ENCODE results near the gene ARHGAP22.

The ARHGAP22 gene

DNA sequence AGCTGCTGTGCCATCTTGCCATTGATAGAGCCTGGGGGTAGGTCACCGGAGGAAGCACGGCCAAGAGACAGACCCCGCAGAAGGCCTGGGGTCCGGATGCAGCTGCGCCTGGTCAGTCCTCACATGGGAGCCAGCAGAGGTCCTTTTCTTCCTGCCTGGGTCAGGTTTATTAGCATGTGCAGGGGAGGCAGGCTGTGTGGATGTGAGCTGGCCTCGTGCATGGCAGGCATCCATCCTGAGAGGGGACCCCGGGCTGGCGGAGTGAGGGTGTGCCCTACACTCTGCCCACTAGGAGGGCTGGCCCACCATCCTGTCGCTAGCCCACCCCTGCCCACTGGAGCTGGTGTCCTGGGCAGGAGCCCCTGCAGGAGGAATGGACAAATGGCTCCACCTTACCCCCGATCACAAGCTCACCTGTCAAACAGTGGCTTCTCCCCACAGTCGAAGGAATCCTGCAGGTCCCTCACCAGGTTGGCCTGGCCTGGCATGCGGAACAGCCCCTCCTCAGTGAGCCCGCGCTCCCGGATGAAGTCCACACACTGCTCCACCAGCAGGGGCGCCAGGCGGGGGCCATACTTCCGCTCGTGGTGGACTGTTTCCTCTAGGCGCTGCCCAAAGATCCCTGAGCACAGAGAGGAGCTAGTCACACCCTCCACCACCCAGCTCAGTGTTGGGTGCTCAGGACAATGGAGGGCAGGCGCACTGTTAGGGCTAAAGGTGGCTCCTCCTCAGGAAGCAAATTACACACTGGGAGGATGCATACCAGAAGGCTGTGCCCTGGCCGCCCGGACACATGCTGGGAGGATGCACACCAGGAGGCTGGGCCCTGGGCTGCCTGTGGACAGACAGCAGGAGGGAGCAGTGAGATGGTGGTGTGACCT is 145.4 kb downstream of the ARHGAP22 start:
- no peak for DNase-seq

DNA sequence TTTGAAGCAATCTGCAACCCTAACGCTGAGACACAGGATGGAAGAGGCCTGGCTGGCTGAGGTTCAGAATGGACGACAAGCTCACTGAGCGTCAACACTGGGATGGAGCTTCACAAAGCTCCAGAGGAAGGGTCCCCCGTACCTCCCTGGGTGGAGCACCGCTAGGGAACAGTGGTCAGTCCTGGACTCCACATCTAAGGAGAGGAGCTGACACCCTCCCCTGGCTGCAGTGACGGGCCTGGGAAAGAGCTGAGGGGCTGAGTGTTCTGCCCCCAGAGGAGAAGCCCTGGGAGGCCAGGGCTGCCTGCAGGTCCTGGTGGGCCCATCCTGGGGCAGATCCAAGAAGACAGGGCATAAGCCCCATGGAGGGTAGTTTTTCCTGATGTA is 146.2 kb downstream of the ARHGAP22 start:
- no peak for DNase-seq

DNA sequence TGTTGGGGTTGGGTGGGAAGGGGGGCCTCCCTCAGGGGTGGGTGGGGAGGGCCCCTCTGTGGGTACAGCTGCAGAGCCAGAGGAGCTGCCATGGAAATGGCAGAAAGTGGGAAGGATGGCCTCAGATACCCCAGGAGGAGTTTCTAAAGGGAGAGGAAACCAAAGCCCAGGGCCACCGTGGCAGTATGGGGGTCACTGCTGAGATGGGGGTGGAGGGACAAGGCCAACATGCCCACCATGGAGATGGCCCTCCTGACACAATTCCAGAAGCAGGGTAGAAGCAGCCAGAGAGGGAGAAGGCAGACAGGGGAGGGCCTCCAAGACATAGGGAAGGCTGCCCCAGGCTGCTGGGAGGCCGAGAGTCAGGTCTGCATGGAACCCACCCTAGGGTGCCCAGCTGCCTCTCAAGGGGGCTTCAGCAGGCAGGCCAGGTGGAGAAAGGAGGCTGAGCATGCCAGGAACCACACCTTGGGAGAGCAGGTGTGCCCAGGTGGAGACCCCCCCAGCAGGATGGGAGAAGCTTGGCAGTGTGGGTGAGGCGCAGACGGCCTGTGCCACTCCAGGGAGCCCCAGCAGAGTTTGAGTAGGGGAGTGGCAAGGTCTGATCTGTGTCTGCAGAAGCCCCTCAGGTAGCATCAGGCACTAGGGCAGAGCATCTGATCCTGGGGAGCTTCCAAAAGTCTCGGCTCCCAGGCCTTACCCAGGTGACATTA is 146.8 kb downstream of the ARHGAP22 start:
- DNase-seq: no peak

DNA sequence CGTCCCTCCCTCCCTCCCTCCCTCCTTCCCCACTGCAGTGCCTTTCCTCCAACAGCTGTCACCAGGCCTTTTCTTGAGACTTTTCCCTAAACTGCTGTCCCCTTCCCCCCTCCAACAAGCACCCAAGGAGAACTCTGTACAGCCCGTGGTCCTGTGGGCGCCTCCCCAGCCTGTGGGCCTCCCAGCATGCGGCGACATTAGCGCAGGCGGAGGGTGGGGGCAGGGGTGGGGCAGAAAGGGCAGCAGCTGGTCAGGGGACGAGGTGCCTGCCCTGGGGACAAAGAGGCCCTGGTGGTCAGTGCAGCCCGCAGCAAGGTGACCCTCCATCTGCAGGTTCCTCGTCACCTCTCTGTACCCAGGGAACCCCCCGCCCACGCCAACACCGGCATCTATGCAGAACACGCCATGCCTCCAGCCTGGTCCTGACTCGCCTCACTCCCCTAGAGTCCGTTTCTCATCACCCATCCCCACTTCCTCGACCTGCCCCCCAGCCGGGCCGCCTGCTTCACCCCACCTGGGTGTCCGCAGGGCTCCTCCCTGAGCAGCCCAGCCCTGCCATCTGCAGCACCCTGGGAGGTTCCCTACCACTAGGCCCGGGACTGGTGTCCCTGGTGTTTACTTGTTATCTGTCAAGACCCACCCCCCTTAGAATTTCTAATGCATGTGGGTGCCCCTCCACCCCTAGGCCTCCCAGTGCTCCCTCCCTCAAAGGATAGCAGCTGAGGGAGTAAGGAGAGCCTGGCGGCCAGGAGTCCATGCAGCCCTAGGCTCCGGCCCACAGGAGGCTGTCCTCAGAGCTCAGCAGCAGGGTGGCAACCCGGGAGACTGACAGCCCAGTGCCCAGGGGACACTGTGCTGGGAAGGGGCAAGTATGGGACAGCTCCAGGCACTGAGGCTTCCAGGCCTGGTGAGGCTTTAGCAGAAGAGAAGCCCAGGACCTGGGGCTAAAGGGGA is 147.8 kb downstream of the ARHGAP22 start:
- DNase-seq: no peak

DNA sequence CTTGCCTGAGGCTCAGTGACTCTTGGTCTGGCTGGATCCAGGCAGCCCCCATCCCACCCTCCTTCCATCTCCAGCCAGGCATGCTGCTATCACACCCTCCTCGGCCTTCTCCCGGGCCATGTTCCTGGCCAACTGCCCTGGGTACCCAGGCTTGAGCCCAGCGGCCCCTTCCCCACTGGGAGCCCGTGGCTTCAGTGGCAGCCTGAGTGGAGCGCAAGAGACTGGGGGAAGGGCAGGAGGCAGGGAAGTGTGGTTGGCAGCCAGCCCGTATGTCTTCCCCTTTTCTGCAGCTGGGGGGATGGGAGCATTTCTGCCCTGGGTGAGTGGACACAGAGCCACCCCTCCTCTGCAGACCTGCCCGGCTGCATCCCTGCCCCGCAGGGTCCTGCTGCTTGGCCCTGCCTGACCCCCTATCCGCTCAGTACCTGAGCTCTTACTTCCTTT is 148.5 kb downstream of the ARHGAP22 start:
- peak; percentile 97 for DNase-seq

DNA sequence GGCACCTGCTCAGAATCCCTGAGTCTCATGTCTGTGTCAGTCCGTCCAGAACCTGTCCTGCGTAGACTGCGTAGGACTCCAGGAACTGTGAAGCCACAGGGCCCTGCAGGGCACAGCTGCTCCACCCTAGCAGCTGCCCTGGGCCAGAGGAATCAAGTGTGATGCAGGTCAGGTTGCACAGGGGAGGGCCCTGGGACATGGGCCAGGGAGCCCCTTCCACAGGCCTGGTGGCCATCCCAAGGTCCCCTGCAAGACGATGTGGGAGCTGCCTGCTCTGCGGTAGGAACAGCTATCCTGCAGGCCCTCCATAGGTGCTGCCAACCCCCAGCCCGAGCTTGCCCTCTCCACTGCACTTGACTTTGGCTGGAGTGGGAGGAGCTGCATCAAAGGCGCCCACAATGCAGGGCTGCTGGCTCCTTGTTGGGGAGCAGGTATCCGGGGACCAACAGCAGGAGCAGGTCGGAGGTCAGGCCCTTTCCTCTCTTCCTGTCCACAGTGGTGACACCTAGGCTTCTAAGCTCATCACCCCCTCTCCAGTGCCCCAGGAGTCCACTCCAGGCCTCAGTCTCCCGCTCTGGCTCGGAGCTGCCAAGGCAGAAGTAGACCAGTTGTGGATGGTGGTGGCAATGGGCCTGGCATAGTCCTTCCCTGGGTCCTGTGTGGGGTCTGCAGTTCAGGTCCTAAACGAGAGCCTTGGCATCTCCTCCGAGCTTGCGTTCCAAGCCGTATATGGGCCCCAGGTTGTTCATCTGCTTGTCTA is 149.3 kb downstream of the ARHGAP22 start:
- DNase-seq: no peak

DNA sequence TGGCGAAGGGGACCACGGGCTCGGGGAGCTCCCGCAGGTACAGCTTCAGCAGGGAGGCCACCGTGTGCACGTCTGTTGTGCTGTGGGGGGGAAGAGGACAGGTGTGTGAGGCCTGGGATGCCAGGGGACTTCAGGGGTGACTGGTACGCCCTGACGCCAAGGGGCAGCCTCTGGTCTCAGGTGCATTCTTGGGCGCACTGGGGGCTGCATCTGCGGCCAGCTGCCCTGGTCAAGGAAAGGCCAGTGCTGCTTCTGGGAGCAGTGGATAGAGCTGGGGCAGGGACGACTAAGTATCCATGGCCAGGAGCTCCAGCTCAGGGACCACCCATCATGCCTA is 149.8 kb downstream of the ARHGAP22 start:
- DNase-seq: no peak

DNA sequence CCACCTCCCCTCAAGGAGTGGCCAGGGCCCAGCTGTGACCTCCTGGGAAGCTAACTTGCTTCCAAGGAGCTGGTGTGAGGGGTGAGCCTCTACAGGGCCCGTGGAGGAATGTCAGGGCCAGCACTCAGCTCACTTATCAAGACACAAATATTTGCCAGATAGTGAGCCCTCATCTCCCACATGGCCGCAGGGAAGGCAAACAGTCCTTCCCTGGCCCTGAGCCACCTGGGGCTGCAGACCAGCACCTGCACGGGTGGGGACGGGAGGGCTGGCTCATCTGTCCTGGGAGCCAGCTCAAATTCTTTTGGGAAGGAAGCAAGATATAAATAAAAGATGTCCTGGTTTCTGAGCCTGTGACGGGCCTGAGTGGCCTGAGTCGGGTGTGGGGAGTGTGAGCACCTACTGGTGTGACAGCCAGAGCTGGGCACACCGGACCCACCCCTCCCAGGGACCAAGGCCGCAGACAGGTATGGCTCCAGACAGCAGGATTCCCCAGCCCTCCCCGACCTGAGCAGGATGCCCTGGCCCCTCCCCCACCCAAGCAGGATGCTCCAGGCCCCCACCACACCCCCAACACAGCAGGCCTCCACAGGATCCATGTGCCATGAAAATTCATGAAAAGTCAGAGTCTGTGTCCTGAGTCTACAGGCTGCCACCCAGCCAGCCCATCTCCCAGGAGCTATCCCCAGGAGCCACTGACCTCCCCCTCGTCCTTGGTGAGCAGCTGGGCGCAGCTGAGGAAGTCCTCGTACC is 150.4 kb downstream of the ARHGAP22 start:
- DNase-seq: no peak

DNA sequence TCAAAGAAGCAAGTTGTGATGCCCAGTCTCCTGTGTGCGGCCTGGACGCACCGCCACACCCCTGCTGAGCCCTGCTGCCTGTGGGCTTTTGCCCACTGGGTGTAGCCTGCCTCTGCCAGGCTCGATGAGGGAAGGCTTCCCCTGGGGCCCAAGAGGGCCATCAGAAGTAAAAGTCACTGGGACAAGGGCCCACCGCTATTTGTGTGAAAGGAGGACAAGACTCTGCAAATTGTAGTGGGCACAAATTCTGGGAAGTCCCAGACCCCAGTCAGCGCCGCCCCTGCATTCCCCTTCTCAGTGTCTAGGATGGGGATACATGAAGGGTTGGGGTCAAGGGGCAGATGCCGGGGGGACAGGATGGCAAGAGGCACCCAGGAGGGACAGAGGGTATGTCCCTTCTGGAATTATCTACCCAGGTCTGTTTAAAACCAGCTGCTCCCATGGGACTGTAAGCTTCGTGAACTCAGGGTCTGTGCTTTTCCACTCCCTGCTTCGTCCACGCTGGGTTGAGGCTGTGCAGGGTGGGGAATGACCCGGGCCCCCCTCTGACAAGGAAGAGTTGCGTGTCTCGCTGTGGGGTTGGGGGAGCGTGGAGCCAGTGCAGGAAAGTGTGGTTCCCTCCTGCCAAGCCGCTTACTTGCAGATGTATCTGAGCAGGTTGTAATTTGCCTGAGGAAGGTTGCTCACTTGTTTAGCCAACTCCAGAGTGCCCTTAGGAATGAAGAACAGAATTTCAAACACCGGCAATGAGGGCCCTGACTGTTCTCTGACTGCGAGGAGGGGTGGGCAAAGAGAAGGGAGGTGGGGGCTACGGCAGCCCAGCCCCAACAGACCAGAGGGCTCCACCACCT is 151.2 kb downstream of the ARHGAP22 start:
- no peak for DNase-seq

DNA sequence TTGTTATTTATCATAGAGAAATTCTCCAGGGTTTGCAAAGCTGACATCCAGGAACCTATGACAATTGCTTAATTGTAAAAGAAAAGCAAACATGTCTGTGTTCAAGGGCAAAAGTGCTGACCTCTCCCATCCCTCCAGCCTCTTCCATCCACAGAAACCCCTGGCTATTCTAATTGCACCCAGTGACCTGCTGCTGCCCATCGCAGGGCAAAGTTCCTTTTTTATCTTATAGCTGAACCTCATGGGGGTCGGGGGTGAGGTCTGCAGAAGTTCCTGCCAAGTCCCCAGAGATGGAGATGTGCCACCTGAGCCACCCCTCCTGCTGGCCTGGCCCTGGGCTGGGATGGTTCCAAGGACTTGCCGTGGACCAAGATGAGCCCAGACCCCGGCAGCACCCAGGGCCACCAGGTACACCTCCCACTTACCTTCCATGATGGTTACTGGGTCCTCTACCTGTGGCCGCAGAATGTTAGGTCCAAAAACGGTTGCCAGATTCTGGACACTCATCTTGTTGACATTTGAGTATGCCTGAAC is 151.9 kb downstream of the ARHGAP22 start:
- DNase-seq: no peak

DNA sequence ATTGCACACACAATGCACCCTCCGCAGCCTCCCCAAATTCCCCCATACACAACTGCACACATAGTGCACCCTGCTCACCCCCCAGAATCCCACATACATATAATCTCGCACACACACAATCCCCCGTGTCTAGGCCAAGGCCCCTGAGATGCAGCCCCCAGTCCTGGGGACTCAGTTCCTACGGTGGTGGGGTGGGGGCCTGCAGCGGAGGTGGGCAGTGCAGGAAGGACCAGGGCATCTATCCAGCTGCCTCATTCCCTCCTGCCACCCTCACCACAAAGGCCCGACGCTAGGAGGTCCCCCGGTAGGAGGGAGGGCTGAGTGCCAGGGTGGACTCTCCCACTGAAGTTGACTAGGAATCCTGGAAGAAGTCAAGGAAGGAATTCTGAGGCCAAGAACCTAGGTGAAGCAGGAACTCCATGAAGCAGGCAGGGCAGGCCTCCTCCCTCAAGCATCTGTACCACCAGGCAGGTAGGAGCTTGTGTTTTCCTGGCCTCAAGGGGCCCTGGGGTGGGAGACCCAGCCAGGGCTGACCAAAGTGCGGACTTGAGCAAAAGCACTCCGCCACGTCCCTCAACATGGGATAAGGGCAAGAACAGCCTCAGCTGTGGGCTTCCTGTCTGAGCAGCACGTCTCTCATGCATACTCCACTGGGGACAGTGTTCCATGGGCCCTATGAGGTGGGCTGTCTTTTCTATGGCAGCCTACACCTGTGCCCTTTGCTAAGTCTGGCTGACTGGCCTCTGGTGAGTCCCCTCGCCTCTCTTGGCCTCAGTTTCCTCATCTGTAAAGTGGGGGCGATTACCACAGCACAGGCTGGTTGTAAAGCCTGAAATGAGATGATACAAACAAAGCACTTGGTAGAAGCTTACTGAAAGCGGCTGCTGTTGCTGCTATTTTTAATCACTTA is 152.6 kb downstream of the ARHGAP22 start:
- DNase-seq: no peak

DNA sequence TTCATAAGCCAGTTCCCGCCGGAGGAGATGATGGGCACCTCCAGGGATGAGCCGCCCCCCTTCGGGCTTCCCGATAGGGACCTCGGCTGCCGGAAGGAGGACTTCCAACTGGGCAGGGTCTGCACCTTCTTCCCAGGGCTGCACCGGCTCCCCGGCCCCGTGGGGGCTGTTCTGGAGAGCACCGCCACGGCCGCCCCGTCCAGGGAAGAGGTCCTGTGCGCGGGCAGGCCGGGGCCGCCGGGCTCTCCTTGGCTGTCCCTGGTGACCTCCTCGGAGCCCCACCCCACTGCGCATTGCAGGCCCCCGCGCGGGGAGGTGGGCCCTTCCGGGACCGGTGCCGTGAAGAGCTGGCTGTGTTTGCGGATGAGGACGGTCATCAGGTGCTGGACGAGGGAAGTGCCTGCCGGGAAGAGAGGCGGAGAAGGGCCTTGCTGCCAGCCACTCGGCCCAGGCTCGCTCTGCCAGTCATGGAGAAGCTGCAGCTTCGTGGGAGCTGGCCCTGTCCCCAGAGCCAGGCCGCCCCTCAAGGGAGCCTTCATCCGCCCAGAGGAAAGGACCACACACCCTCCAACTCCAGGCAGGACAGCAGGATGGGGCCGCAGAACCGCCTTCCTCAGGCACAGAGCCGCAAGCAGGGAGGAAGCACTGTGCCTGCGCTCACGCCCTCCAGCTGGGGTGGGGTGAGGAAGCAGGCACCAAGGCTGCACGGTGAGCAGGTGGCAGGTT is 154.0 kb downstream of the ARHGAP22 start:
- no peak for DNase-seq

DNA sequence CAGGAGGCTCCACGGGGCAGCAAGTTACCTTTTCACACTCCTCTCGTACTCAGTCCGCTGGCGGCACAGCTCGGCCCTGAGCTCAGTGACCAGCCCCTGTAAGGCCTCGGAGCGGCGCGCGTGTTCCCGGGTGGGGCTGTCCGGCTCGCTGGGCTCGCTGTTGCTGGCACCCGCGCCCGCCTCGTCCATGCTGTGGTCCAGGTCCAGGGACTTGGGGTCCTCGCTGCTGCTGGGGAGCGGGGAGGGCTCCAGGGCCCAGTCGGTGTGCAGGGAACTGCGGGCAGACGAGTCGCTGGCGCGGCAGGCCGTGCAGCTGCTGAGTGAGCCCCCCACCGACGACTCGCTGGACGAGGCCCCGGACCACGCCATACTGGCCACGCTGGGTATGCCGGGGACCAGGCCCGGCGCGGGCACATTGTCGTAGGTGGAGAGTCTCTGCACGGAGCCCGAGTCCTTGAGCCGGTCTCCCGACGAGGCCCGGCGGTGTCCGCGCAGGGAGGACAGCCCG is 154.6 kb downstream of the ARHGAP22 start:
- DNase-seq: no peak

DNA sequence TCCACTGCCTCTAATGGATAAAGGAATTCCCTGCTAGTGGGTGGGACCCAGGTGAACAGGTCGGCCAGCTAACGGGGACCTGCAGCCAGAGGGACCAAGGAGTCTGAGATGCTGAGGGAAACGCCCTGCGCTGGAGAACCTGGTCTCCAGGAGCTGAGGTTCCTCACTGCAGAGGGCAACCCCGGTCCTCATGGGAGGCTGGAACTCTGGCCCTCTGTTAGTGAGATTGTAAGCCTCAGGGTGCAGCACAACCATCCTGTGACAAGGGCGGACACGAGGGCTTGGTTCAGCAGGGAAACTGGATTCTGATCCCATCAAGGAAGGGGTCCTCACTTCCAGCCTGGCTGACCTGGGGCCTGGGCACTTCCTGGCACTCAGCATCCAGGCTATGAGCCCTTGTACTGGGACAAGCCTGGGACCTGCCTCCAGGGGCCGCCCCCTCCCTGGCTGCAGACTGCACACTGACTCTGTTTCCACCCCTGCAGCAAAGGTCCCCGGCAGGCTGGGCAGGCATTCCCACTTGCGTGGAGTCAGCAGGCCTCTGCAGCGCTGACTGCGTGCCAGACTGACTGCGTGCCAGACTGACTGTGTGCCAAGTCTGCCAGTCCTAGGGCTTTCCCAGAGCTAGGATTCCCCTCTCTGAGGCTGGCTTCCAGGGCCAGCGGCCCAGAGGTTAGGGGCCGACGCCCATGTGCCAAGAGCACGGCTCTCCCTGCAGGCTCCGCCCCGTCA is 155.2 kb downstream of the ARHGAP22 start:
- DNase-seq: no peak

DNA sequence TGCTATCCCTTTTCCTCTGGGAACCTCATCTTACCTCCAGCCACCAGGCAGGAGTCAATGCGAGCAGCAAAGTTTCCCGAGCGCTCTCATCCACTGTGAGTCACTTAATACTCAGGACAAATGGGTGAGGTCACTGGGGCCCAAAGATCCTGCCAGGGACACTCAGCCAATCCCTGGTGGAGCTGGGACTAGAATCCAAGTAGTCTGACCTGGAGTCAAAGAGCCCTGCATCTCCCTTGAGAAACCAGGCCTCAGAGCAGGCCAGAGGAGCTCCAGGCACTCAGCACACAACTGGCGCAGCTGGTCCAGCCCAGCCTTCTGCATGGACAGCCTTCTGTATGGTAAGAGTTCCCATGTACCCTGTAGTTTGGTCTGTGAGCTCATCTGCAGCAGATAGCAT is 156.1 kb downstream of the ARHGAP22 start:
- DNase-seq: no peak

DNA sequence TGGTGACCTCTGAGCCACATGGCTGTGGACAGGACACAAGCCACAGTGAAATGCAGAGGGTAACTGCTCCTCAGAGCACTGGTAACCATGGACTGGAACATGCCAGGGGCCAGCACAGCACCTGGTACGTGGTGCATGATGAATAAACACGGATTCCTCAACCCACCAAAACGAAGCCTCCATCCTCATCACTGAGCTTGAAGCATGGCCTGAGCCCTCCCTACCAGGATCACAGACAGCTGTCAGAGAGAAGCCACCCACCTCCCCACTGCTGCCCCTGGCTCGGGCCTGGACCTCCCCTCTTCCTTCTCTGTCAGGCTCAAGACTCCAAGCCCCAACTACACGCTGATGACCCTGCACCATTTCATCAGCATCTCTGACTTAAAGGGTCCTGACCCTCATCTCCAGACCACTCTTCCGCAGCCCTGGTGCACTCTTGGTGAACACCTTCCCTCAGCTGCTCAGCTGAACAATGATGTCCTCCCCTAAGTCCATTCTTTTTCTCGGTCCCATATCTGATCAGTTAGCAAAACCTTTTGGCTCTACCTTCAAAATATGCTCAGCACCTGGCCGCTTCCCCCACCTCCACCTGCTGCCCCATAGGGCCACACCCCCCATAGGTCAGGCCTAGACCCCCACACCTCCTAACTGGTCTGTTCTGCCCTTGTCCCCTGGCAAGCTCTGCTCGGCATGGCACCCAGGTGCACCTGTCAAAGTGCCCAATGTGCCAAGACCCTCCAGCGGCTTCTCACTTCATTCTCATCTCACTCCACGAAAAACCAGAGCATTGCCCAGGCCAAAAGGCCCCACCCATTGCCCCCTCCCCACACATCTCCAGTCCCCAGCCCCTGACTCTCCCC is 157.3 kb downstream of the ARHGAP22 start:
- no peak for DNase-seq

DNA sequence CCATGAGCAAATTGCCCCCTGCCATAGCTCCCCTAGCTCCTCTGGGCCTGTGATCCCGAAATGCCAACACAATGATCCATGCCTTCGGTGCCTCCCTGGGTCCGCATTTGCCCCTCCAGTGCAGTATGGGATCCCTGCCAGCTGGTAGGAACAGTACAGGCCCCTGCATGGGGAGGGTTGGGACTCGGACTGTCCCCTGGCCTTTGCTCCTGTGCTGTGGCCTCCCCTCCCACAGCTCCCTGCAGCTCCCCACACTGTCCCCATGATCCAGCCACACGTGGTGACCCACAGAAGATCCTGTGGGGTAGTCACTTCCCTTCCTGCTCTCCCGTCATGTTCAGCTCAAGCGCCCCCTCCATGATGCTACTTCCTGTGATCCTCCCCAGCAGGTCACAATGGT is 158.1 kb downstream of the ARHGAP22 start:
- no peak for DNase-seq

Measured in OCI-M1 (cell line).